Nephron (organoid): ENCODE data around the gene TMEM238L.
A peak's percentile ranks its signal among the peaks of the same experiment; 100 is the strongest.

ENCODE experiments used
- H3K27ac Mint-ChIP-seq, 3 experiments: 2 replicates each; pipeline ENCODE4 v1.8.0; 2020; ENCODE audit warnings: mixed read lengths in 3 of 3, mild to moderate bottlenecking in 2 of 3, moderate library complexity in 1 of 3
- H3K27me3 Mint-ChIP-seq: 2 replicates; pipeline ENCODE4 v1.8.0; 2021; ENCODE audit warnings: low read depth, mild to moderate bottlenecking, moderate library complexity, mixed read lengths
- H3K36me3 Mint-ChIP-seq: 2 replicates; pipeline ENCODE4 v1.8.0; 2020; ENCODE audit warnings: low read depth, mixed read lengths
- H3K4me1 Mint-ChIP-seq: 2 replicates; pipeline ENCODE4 v1.8.0; 2020; ENCODE audit warnings: mixed read lengths
- H3K4me3 Mint-ChIP-seq, 3 experiments: 2 replicates each; pipeline ENCODE4 v1.8.0; 2020; ENCODE audit warnings: mild to moderate bottlenecking in 3 of 3, mixed read lengths in 3 of 3, moderate library complexity in 2 of 3
- H3K9me3 Mint-ChIP-seq: 2 replicates; pipeline ENCODE4 v1.8.0; 2020; ENCODE audit warnings: mixed read lengths
- CTCF ChIP-seq, 3 experiments: fragments of 200-600 bp; sonication (generic); IDR thresholded peaks; one replicate each; pipeline ENCODE4 v1.5.0; 2021; ENCODE audit warnings: antibody characterized with exemption in 3 of 3; ENCODE audit not compliant: unreplicated experiment in 3 of 3

Gene TMEM238L

DNA sequence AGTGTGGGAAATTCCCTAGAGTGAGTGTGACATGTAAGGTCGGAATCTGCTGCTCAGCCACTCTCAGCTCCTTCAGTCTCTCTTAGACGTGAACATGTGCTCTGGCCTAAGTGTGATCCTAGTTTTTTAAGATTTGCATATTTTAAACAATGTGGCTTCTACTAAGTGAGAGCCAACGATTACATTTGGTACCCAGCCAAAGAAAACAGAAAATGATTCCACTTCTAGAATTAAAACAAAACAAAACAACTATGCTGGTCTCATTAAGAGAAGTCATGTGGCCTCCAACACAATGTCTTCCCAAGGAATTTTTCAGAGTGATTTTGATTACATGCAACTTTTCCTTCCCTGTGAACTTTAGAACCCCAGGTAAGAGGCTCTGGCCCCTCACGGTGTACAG, 10.1 kb downstream of the TMEM238L start:
- peaks cover 23% of the 10 kb centered on the region for H3K4me1 Mint-ChIP-seq
- no peaks in the 10 kb centered on the region for H3K36me3 Mint-ChIP-seq
- no peaks in the 10 kb centered on the region for H3K9me3 Mint-ChIP-seq
- peaks cover 8% of the 10 kb centered on the region for H3K27me3 Mint-ChIP-seq
- H3K27ac Mint-ChIP-seq = peak overlapping the region in 2 of 3 experiments; percentile 44 to 48
- no peak overlapping the region for H3K4me3 Mint-ChIP-seq
- no peak for TF ChIP-seq CTCF (IDR thresholded peaks at IDR 0.05; ENCODE audit: unreplicated experiment in 3 of 3)

DNA sequence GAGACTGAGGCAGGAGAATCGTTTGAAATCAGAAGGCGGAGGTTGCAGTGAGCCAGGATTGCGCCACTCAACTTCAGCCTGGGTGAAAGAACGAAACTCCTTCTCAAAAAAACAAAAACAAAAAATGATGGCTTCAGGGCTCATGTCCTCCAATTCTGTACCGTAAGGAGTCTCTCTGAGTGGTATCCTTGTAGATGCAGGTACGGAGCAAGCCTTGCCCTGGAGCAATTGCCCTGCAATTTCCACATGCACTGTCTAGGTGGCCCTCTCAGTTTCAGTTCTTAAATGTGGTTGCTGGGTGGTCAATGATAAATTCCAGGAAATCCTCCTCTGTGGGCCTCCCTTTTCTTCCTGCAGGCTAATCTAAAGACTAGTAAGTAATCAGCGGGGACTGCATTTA, 10.6 kb downstream of the TMEM238L start:
- Mint-ChIP-seq H3K4me1 (peaks cover 23% of the 10 kb centered on the region), H3K9me3 (no peaks in the 10 kb centered on the region), H3K27me3 (peaks cover 8% of the 10 kb centered on the region), H3K27ac (peak overlapping the region in 2 of 3 experiments; percentile 44 to 48), H3K4me3 (no peak overlapping the region), H3K36me3 (no peaks in the 10 kb centered on the region)
- no peak for TF ChIP-seq CTCF (IDR thresholded peaks at IDR 0.05; ENCODE audit: unreplicated experiment in 3 of 3)

GRCh38 chr17:10792151-10792550, 11.7 kb downstream of the TMEM238L start:
- Mint-ChIP-seq H3K27ac (no peak overlapping the region), H3K27me3 (peaks cover 12% of the 10 kb centered on the region), H3K36me3 (no peaks in the 10 kb centered on the region), H3K4me1 (peaks cover 23% of the 10 kb centered on the region), H3K9me3 (no peaks in the 10 kb centered on the region), H3K4me3 (no peak overlapping the region)
- TF ChIP-seq CTCF (IDR thresholded peaks at IDR 0.05; ENCODE audit: unreplicated experiment in 3 of 3) = no peak

DNA sequence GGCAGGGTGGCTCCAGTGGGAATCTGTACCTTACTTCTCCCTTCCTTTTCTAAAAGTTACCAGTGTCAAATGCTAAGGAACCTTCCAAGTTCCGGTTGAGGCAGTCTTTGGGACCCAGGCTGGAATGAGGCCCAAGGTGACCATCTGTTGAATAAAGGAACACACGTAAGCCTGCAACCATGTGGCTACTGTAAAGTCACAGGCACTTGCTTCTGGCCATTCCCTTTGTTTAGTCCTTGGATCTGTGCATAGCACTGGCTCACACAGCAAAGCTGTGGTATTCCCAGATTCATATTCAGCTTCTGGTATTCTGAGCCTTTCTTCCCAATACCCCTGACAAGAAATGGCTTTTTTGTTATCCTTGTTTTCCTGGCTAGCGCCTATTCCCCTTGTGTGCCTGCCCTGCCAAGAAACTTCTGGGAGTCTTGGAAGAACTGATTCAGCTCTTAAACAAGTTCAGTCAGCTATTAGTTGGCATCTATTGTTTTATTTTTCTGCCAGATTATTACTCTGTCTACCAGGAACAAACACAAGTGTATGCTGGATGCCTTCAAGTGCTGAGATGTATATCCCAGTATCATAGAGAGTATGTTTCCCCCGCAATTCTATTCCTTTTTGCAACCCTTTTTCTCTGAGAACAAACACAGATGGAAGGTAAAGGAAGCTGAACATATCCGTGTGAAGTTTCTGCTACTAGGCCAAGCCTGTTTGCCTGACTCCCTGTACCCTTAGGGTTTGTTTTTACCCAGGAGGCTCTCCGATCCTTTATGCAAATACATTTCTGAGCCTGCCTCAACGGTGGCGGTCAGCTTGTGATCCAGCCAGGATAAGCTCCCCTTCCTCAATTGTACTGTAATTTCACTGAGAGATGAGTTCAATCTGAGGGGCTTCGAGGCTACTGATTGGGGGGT, 13.2 kb downstream of the TMEM238L start:
- Mint-ChIP-seq H3K36me3 (no peaks in the 10 kb centered on the region), H3K27me3 (peaks cover 17% of the 10 kb centered on the region), H3K9me3 (no peaks in the 10 kb centered on the region), H3K4me1 (peaks cover 23% of the 10 kb centered on the region), H3K27ac (peak overlapping the region in 1 of 3 experiments; percentile 5), H3K4me3 (no peak overlapping the region)
- TF ChIP-seq CTCF (IDR thresholded peaks at IDR 0.05; ENCODE audit: unreplicated experiment in 3 of 3) = no peak

DNA sequence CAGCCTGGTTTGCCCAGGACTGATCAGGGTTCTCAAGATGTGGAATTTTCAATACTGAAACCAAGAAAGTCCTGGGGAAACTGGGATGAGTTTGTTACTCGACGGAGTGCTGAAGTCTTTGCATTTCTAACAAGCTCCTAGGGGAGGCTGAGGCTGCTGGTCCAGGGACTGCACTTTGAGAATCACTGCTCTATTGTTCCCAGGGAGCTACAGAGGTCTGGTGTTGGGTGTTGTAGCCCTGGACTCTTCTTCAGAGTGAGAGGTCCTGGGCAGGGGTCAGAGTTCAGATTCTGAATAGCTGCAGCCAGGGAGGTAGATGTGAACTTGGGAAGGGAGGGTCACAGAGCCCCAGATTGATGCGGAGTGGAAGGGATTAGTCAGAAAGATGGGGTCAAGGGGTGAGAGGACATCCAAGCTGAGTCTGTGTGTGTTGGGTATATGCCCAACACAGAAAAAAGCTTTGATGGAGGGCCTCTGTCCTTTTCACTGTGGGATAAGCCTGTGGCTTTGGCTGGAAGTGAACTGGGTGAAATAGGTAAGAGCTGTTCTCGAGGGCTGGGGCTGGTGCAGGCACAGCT, 14.1 kb downstream of the TMEM238L start:
- no peak overlapping the region for H3K4me3 Mint-ChIP-seq
- peaks cover 29% of the 10 kb centered on the region for H3K4me1 Mint-ChIP-seq
- no peaks in the 10 kb centered on the region for H3K36me3 Mint-ChIP-seq
- no peaks in the 10 kb centered on the region for H3K9me3 Mint-ChIP-seq
- H3K27ac Mint-ChIP-seq = no peak overlapping the region
- TF ChIP-seq CTCF (IDR thresholded peaks at IDR 0.05; ENCODE audit: unreplicated experiment in 3 of 3) = no peak
- H3K27me3 Mint-ChIP-seq = peaks cover 17% of the 10 kb centered on the region
